K562 (cell line): ENCODE data around the gene FOXJ3. TPM values are rescaled to one million over a fixed set of nuclear protein-coding genes. Genes with fewer than 3 reads are reported as not detected.

Experiments used
- E2F6 ChIP-seq, 2 experiments: IDR thresholded peaks; 2 replicates each; pipeline ENCODE4 v1.6.1; 2011; ENCODE audit warnings: borderline replicate concordance in 1 of 2, control low read depth in 1 of 2, low read depth in 1 of 2, low read length in 1 of 2, mild to moderate bottlenecking in 1 of 2, mixed read lengths in 1 of 2, moderate library complexity in 1 of 2; ENCODE audit not compliant: insufficient read depth in 1 of 2, insufficient read length in 1 of 2, poor library complexity in 1 of 2, severe bottlenecking in 1 of 2; ENCODE audit errors: extremely low read depth in 1 of 2
- USF2 ChIP-seq: sonication (generic); formaldehyde crosslinking; IDR thresholded peaks from 2 replicates; pipeline ENCODE4 v1.5.0; 2020; ENCODE audit warnings: missing genetic modification reagents
- polyA plus RNA-seq, 8 experiments: library from polyadenylated mRNA; depleted of rRNA in 4 of 8; stranded (reverse) in 5 of 8; unstranded in 3 of 8; fragments of >200 nt; fragmentation: Nextera tagmentation in 2 of 8; fragmentation: Illumina TruSeq in 1 of 8; extraction: Ambion mirVana in 2 of 8; extraction: Trizol in 1 of 8; gene quantifications; 2 replicates each; pipeline versions ENCODE4 v1.2.1 to v1.2.3, GENCODE V29; 2011 to 2014; ENCODE audit warnings: inconsistent platforms in 1 of 8, missing spikeins in 1 of 8
- total RNA-seq, 7 experiments: library from RNA; depleted of rRNA in 6 of 7; stranded (reverse); fragments of >200 nt in 6 of 7; fragmentation: Illumina TruSeq in 2 of 7; extraction: Trizol in 2 of 7; gene quantifications; 2 replicates each; pipeline versions ENCODE4 v1.2.1 to v1.2.3, GENCODE V29; 2011 to 2021; ENCODE audit warnings: low replicate concordance in 1 of 7
- TF ChIP-seq, protein P1 (sequence below), 2 experiments: fragments of 450-650 bp in 1 of 2; sonication (generic) in 1 of 2; formaldehyde crosslinking in 1 of 2; IDR thresholded peaks; 2 replicates each; pipeline versions ENCODE4 v1.7.1 to v1.9.0; 2016 to 2022; ENCODE audit warnings: inconsistent platforms in 1 of 2, mild to moderate bottlenecking in 1 of 2, missing genetic modification reagents in 1 of 2
- TF ChIP-seq, protein P2 (sequence below): sonication (generic); formaldehyde crosslinking; IDR thresholded peaks from 2 replicates; pipeline ENCODE4 v1.8.1; 2023; ENCODE audit warnings: missing genetic modification reagents, mild to moderate bottlenecking, borderline replicate concordance
- TF ChIP-seq, protein P3 (sequence below): sonication (generic); formaldehyde crosslinking; IDR thresholded peaks from 2 replicates; pipeline ENCODE4 v1.4.0; 2020; ENCODE audit warnings: mild to moderate bottlenecking, missing genetic modification reagents

The FOXJ3 gene
- total and polyA plus RNA-seq, 9 of the 15 experiments (the other 6 are each of a cell fraction or from before 2014, with no cell fraction given): 8.7 to 35.3 (median 23.4) TPM

DNA sequence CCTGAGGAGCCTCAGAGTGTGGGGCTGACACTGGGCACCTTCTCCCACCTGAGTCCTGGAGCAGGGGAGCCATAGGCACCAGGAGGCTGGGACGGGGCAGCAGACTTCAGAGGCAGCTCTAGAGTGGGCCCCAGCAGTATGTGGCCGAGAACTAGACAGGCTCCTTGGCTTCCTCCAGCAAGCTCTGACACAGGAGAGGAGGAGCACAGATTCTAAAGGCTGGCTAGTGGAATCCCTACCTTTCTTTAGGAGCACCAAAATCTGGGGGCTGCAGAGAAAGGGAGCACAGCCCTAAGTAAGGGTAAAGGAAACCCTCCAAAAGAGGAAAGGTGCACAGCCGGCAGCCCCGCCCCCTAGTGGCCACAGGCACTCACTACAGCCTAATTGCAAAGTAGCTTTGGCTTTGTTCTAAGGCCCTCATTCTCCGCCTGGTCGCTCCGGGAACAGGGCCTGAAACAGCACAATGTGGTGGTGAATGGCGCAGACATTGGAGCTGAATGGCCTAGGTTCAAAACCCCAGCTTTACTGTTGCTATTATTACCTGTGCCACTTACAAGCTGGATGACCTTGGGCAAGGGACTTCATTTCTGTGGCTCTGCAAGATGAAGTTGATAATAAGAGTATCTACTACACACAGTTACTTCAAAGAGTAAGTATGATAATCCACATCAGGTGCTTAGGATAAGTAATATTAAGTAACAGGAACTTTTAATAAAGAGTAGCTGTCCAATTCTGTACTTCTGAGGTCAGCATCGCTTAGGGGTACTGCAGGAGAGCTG lies 161.7 kb downstream of the FOXJ3 start (continued):
- TF ChIP-seq E2F6 (IDR thresholded peaks at IDR 0.05; ENCODE audit: borderline replicate concordance in 1 of 2, extremely low read depth in 1 of 2, insufficient read depth in 1 of 2, insufficient read length in 1 of 2, low read depth in 1 of 2, low read length in 1 of 2, poor library complexity in 1 of 2, severe bottlenecking in 1 of 2) (no peak), USF2 (CRISPR knock-in tag) (no peak)
- TF ChIP-seq, protein P1, sequence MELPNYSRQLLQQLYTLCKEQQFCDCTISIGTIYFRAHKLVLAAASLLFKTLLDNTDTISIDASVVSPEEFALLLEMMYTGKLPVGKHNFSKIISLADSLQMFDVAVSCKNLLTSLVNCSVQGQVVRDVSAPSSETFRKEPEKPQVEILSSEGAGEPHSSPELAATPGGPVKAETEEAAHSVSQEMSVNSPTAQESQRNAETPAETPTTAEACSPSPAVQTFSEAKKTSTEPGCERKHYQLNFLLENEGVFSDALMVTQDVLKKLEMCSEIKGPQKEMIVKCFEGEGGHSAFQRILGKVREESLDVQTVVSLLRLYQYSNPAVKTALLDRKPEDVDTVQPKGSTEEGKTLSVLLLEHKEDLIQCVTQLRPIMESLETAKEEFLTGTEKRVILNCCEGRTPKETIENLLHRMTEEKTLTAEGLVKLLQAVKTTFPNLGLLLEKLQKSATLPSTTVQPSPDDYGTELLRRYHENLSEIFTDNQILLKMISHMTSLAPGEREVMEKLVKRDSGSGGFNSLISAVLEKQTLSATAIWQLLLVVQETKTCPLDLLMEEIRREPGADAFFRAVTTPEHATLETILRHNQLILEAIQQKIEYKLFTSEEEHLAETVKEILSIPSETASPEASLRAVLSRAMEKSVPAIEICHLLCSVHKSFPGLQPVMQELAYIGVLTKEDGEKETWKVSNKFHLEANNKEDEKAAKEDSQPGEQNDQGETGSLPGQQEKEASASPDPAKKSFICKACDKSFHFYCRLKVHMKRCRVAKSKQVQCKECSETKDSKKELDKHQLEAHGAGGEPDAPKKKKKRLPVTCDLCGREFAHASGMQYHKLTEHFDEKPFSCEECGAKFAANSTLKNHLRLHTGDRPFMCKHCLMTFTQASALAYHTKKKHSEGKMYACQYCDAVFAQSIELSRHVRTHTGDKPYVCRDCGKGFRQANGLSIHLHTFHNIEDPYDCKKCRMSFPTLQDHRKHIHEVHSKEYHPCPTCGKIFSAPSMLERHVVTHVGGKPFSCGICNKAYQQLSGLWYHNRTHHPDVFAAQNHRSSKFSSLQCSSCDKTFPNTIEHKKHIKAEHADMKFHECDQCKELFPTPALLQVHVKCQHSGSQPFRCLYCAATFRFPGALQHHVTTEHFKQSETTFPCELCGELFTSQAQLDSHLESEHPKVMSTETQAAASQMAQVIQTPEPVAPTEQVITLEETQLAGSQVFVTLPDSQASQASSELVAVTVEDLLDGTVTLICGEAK (IDR thresholded peaks at IDR 0.05): no peak
- TF ChIP-seq, protein P1 (CRISPR knock-in tag; IDR thresholded peaks at IDR 0.05): no peak
- TF ChIP-seq, protein P2, sequence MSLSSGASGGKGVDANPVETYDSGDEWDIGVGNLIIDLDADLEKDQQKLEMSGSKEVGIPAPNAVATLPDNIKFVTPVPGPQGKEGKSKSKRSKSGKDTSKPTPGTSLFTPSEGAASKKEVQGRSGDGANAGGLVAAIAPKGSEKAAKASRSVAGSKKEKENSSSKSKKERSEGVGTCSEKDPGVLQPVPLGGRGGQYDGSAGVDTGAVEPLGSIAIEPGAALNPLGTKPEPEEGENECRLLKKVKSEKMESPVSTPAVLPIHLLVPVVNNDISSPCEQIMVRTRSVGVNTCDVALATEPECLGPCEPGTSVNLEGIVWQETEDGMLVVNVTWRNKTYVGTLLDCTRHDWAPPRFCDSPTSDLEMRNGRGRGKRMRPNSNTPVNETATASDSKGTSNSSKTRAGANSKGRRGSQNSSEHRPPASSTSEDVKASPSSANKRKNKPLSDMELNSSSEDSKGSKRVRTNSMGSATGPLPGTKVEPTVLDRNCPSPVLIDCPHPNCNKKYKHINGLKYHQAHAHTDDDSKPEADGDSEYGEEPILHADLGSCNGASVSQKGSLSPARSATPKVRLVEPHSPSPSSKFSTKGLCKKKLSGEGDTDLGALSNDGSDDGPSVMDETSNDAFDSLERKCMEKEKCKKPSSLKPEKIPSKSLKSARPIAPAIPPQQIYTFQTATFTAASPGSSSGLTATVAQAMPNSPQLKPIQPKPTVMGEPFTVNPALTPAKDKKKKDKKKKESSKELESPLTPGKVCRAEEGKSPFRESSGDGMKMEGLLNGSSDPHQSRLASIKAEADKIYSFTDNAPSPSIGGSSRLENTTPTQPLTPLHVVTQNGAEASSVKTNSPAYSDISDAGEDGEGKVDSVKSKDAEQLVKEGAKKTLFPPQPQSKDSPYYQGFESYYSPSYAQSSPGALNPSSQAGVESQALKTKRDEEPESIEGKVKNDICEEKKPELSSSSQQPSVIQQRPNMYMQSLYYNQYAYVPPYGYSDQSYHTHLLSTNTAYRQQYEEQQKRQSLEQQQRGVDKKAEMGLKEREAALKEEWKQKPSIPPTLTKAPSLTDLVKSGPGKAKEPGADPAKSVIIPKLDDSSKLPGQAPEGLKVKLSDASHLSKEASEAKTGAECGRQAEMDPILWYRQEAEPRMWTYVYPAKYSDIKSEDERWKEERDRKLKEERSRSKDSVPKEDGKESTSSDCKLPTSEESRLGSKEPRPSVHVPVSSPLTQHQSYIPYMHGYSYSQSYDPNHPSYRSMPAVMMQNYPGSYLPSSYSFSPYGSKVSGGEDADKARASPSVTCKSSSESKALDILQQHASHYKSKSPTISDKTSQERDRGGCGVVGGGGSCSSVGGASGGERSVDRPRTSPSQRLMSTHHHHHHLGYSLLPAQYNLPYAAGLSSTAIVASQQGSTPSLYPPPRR (CRISPR knock-in tag): no peak
- TF ChIP-seq, protein P3, sequence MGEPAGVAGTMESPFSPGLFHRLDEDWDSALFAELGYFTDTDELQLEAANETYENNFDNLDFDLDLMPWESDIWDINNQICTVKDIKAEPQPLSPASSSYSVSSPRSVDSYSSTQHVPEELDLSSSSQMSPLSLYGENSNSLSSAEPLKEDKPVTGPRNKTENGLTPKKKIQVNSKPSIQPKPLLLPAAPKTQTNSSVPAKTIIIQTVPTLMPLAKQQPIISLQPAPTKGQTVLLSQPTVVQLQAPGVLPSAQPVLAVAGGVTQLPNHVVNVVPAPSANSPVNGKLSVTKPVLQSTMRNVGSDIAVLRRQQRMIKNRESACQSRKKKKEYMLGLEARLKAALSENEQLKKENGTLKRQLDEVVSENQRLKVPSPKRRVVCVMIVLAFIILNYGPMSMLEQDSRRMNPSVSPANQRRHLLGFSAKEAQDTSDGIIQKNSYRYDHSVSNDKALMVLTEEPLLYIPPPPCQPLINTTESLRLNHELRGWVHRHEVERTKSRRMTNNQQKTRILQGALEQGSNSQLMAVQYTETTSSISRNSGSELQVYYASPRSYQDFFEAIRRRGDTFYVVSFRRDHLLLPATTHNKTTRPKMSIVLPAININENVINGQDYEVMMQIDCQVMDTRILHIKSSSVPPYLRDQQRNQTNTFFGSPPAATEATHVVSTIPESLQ (CRISPR knock-in tag): no peak
